CD14-positive monocyte (primary cell): Measurements from ENCODE around the gene TAGLN3. TPM values are rescaled to one million over a fixed set of nuclear protein-coding genes. Genes with fewer than 3 reads are reported as not detected.

Experiments used
- DNase-seq, 3 donors: peaks; one replicate each; pipeline ENCODE4 v3.0.0-alpha.2; 2011 to 2022
- H2AFZ ChIP-seq: 2 replicates; pipeline ENCODE4 v1.6.0; 2012; ENCODE audit warnings: mild to moderate bottlenecking, low read depth, low read length, inconsistent platforms; ENCODE audit not compliant: insufficient read depth, poor library complexity, severe bottlenecking
- H3K27ac ChIP-seq, 2 donors: 1 replicate in 1 of 2; 2 replicates in 1 of 2; pipeline ENCODE4 v1.5.1; 2012 to 2013; ENCODE audit warnings: low read length in 2 of 2, control low read depth in 1 of 2, inconsistent platforms in 1 of 2, low read depth in 1 of 2, mild to moderate bottlenecking in 1 of 2
- H3K27me3 ChIP-seq, 2 donors: one replicate each; pipeline versions ENCODE4 v1.6.0 to v1.6.1; 2011 to 2013; ENCODE audit warnings: low read length in 2 of 2; ENCODE audit not compliant: control insufficient read depth in 2 of 2, insufficient read depth in 2 of 2
- H3K36me3 ChIP-seq, 2 donors: replicated peaks in 1 of 2; 1 replicate in 1 of 2; 2 replicates in 1 of 2; pipeline versions ENCODE4 v1.5.1 to v1.6.1; 2012 to 2013; ENCODE audit warnings: low read length in 2 of 2, control low read depth in 1 of 2, inconsistent platforms in 1 of 2, mild to moderate bottlenecking in 1 of 2; ENCODE audit not compliant: insufficient read depth in 2 of 2, control insufficient read depth in 1 of 2
- H3K4me1 ChIP-seq, 2 donors: 1 replicate in 1 of 2; 2 replicates in 1 of 2; pipeline versions ENCODE4 v1.5.1 to v1.6.1; 2012 to 2013; ENCODE audit warnings: low read length in 2 of 2, control low read depth in 1 of 2, inconsistent platforms in 1 of 2, mild to moderate bottlenecking in 1 of 2, moderate library complexity in 1 of 2; ENCODE audit not compliant: insufficient read depth in 2 of 2, control insufficient read depth in 1 of 2
- H3K4me2 ChIP-seq: replicated peaks from 2 replicates; pipeline ENCODE3; 2012; ENCODE audit warnings: low read length, moderate library complexity, mild to moderate bottlenecking; ENCODE audit not compliant: poor library complexity, severe bottlenecking; ENCODE audit errors: extremely low read depth
- H3K4me3 ChIP-seq, 3 experiments: fragments of 200-600 bp in 1 of 3; sonication (generic) in 1 of 3; replicated peaks in 1 of 3; 1 replicate in 2 of 3; 2 replicates in 1 of 3; pipeline ENCODE4 v1.5.1; 2011 to 2013; ENCODE audit warnings: low read length in 3 of 3, mild to moderate bottlenecking in 3 of 3, control low read depth in 2 of 3, low read depth in 2 of 3, inconsistent platforms in 1 of 3, moderate library complexity in 1 of 3
- H3K79me2 ChIP-seq: 2 replicates; pipeline ENCODE4 v1.6.0; 2012; ENCODE audit warnings: mild to moderate bottlenecking, control low read depth, inconsistent platforms, low read length, moderate library complexity; ENCODE audit not compliant: insufficient read depth
- H3K9ac ChIP-seq: 2 replicates; pipeline ENCODE4 v1.6.0; 2017; ENCODE audit warnings: low read length, mild to moderate bottlenecking; ENCODE audit not compliant: insufficient read depth, poor library complexity, severe bottlenecking
- H3K9me3 ChIP-seq, 2 donors: replicated peaks in 1 of 2; 1 replicate in 1 of 2; 2 replicates in 1 of 2; pipeline versions ENCODE4 v1.5.1 to v1.6.1; 2012 to 2013; ENCODE audit warnings: low read length in 2 of 2, control low read depth in 1 of 2; ENCODE audit not compliant: control insufficient read depth in 1 of 2, insufficient read depth in 1 of 2
- H4K20me1 ChIP-seq: 2 replicates; pipeline ENCODE4 v1.6.0; 2012; ENCODE audit warnings: mild to moderate bottlenecking, low read length, control low read depth, moderate library complexity; ENCODE audit not compliant: insufficient read depth
- H3K27ac Mint-ChIP-seq, 7 donors: one replicate each; pipeline ENCODE4 v1.8.0; 2020; ENCODE audit warnings: mild to moderate bottlenecking in 7 of 7, mixed read lengths in 7 of 7, moderate library complexity in 6 of 7, inconsistent platforms in 2 of 7
- H3K27me3 Mint-ChIP-seq, 3 donors: one replicate each; pipeline ENCODE4 v1.8.0; 2021 to 2022; ENCODE audit warnings: low read depth in 3 of 3, mild to moderate bottlenecking in 3 of 3, mixed read lengths in 3 of 3, moderate library complexity in 3 of 3, inconsistent platforms in 1 of 3
- H3K36me3 Mint-ChIP-seq, 2 donors: one replicate each; pipeline ENCODE4 v1.8.0; 2020; ENCODE audit warnings: mixed read lengths in 2 of 2, inconsistent platforms in 1 of 2, mild to moderate bottlenecking in 1 of 2
- H3K4me1 Mint-ChIP-seq: one replicate; pipeline ENCODE4 v1.8.0; 2020; ENCODE audit warnings: mild to moderate bottlenecking, mixed read lengths
- H3K4me3 Mint-ChIP-seq, 2 donors: one replicate each; pipeline ENCODE4 v1.8.0; 2020; ENCODE audit warnings: mild to moderate bottlenecking in 2 of 2, mixed read lengths in 2 of 2, moderate library complexity in 1 of 2
- H3K9me3 Mint-ChIP-seq, 7 donors: one replicate each; pipeline ENCODE4 v1.8.0; 2020 to 2022; ENCODE audit warnings: mixed read lengths in 7 of 7, mild to moderate bottlenecking in 6 of 7, moderate library complexity in 6 of 7, inconsistent platforms in 2 of 7
- WGBS: methylation state at CpG from one replicate; pipeline ENCODE4 v1.1.5; 2013; ENCODE audit warnings: missing lambda C conversion rate; ENCODE audit not compliant: insufficient coverage; 5-methylcytosine and 5-hydroxymethylcytosine counted together
- intact Hi-C, 2 donors: fragments of 100-400 bp; cut with micrococcal nuclease; formaldehyde crosslinking; loops; one replicate each; pipeline versions ENCODE4 v1.15.0 to v1.15.1; 2023
- polyA plus RNA-seq, 3 donors: library from polyadenylated mRNA; depleted of rRNA in 1 of 3; unstranded in 2 of 3; stranded (reverse) in 1 of 3; fragments of 300-500 nt in 2 of 3; fragments of >200 nt in 1 of 3; fragmentation: Illumina TruSeq in 2 of 3; gene quantifications; 1 replicate in 2 of 3; 2 replicates in 1 of 3; pipeline ENCODE4 v1.2.3, GENCODE V29; 2012 to 2021
- TF ChIP-seq, protein P1 (sequence below): fragments of 200-600 bp; IDR thresholded peaks from one replicate; pipeline ENCODE4 v1.8.0; 2022; ENCODE audit warnings: antibody characterized with exemption, mild to moderate bottlenecking

The TAGLN3 gene
- polyA plus RNA-seq, 3 donors: not detected

DNA sequence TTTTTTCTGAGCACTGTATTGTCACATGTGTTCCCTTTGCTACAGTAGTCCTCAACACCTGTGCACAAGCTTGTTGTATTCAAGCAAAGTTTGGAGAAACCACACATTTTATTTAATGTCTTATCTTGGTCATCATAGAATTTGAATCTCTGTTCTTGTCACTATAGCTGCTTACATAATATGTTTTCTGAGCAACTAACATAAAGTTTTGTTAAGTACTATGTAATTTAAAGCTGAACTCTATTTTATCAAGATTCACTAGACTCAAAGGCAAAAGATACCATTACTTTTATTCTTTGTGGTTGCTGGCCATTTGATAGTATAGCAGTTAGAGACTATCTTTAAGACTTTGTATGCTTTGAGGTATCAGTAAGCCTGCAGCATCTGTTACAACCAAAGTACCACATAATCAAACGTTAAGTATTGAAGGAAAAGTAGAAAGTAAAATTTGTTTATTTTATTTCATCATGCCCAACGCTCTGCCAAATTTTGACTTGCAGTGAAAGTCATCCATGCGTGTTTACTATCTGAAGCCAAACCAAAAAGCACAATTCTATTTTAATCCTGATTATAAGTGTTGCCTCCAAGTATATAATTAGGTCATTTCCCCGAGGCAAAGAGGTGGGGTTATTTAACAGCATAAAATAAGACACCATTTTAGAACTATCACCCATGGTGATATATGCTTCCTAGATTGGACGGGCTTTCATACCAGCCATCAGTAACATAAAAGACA lies 30.2 kb upstream of the TAGLN3 start:
- Mint-ChIP-seq H3K9me3 (no peaks in the 10 kb centered on the region), H3K27me3 (peaks cover 0 to 2% (median 1%) of the 10 kb centered on the region in 3 donors), H3K36me3 (no peaks in the 10 kb centered on the region), H3K4me3 (no peak overlapping the region), H3K4me1 (peaks cover 8% of the 10 kb centered on the region), H3K27ac (no peak overlapping the region)
- Histone ChIP-seq H3K27ac (no peak overlapping the region), H3K79me2 (no peaks in the 10 kb centered on the region), H3K4me1 (peaks cover 3 to 7% of the 10 kb centered on the region in 2 donors), H2AFZ (no peak overlapping the region), H3K36me3 (no peaks in the 10 kb centered on the region), H4K20me1 (no peaks in the 10 kb centered on the region), H3K4me3 (no peak overlapping the region), H3K9me3 (no peaks in the 10 kb centered on the region), H3K4me2 (no peak overlapping the region), H3K9ac (no peak overlapping the region), H3K27me3 (no peaks in the 10 kb centered on the region)
- DNase-seq: no peak
- WGBS: 100% methylated on average over 1 of the region's 5 CpGs
- intact Hi-C loops: loop anchor here in 1 of 2 donors (10.0 kb wide), 1 partner anchor 74 kb away; no protein-coding TSS in a partner anchor
- TF ChIP-seq, protein P1, sequence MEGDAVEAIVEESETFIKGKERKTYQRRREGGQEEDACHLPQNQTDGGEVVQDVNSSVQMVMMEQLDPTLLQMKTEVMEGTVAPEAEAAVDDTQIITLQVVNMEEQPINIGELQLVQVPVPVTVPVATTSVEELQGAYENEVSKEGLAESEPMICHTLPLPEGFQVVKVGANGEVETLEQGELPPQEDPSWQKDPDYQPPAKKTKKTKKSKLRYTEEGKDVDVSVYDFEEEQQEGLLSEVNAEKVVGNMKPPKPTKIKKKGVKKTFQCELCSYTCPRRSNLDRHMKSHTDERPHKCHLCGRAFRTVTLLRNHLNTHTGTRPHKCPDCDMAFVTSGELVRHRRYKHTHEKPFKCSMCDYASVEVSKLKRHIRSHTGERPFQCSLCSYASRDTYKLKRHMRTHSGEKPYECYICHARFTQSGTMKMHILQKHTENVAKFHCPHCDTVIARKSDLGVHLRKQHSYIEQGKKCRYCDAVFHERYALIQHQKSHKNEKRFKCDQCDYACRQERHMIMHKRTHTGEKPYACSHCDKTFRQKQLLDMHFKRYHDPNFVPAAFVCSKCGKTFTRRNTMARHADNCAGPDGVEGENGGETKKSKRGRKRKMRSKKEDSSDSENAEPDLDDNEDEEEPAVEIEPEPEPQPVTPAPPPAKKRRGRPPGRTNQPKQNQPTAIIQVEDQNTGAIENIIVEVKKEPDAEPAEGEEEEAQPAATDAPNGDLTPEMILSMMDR: no peak

DNA sequence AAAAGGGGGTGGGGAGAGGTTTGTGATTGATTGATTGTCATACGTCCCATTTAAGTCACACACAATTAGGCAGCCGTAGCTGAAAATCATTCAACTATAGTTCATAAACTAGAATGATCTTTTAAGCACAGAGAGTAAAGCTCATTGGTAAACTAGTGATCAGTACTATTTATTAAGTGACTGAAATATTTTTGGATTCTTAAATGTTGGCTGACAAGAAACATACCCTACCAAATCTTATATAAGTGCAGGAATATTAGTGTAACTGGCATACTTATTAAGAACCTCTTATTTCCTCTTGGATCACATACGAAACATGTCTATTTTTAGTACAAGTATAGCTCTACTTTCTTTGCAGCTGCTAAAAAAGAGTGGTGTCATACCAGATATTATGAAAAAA lies 28.3 kb upstream of the TAGLN3 start:
- intact Hi-C loops: no loop called here
- Histone ChIP-seq H3K36me3 (no peaks in the 10 kb centered on the region), H4K20me1 (no peaks in the 10 kb centered on the region), H3K79me2 (no peaks in the 10 kb centered on the region), H3K4me3 (no peak overlapping the region), H3K27me3 (no peaks in the 10 kb centered on the region), H2AFZ (no peak overlapping the region), H3K27ac (no peak overlapping the region), H3K4me1 (peaks cover 3 to 7% of the 10 kb centered on the region in 2 donors), H3K9ac (no peak overlapping the region), H3K4me2 (no peak overlapping the region), H3K9me3 (no peaks in the 10 kb centered on the region)
- Mint-ChIP-seq H3K4me3 (no peak overlapping the region), H3K36me3 (no peaks in the 10 kb centered on the region), H3K9me3 (no peaks in the 10 kb centered on the region), H3K4me1 (peaks cover 8% of the 10 kb centered on the region), H3K27me3 (peaks cover 0 to 2% (median 1%) of the 10 kb centered on the region in 3 donors), H3K27ac (no peak overlapping the region)
- no CpG with 5 or more reads among the region's 3 CpGs for WGBS
- TF ChIP-seq, protein P1: no peak
- no peak for DNase-seq
